GM19372 (cell line): Measurements from ENCODE around the gene TMCO6.
"Not testable (repeated sequence)": the region's sequence is repeated elsewhere in the genome, so short reads cannot be mapped to it uniquely, and the experiment has no call there.

Source experiments
- ATAC-seq: cut with Tn5 transposase; IDR thresholded peaks from one replicate; pipeline ENCODE4 v1.9.1; 2021; ENCODE audit warnings: mild to moderate bottlenecking, low read depth, moderate library complexity; ENCODE audit not compliant: unreplicated experiment

Gene TMCO6

GRCh38 chr5:140639148-140639981 is at the start of gene TMCO6:
TMCO6 (plus strand) TSS chr5:140639451; CDS start chr5:140639528, 77 bp downstream.
- ATAC-seq, result peak; percentile 94

GRCh38 chr5:140590861-140591260 is 48.4 kb upstream of the TMCO6 start:
- no peak for ATAC-seq

- ATAC-seq, result no peak
Measured at GRCh38 chr5:140591747-140592372, 47.4 kb upstream of the TMCO6 start.

- ATAC-seq, result not testable (repeated sequence)
Measured at GRCh38 chr5:140593070-140593469, 46.2 kb upstream of the TMCO6 start.

DNA sequence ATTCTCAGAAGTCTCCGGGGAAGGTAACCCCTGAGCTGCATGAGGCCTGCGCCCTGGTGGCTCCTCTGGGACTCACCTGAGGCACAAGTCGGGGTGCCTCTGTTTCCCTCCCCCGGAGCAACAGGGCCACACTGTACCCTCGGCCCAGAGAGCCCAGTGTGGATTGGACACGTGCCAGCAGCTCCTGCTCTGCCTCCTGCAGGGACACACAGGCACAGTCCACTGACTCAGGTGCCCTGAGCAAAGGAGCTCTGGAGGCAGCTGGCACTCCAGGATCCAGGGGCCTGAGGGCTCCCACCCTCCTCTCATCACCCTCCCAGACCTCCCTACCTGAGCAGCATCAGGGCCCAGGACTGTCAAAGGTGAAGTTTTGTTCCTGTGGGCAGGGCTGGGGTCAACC is 45.1 kb upstream of the TMCO6 start:
- ATAC-seq, result no peak

GRCh38 chr5:140595538-140596300 is 43.5 kb upstream of the TMCO6 start:
- ATAC-seq, result no peak

- no peak for ATAC-seq
Measured at GRCh38 chr5:140596321-140596741, 42.9 kb upstream of the TMCO6 start.

DNA sequence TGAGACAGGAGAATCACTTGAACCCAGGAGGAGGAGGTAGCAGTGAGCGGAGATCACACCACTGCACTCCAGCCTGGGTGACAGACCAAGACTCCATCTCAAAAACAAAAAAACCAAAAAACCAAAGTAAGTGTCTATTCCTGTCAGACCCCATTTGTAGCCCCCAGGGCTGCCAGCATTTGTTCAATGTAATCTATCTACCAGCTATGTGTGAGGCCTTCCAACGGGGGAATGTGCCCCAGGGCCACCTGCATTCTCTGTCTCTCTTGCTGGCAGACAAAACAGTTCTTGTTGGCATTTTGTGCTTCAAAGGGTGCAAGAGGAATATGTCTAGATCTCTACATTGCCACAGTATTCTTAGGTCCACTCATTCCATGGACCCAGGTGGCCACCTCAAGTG is 40.4 kb upstream of the TMCO6 start:
- no peak for ATAC-seq

- ATAC-seq, result no peak
Measured at GRCh38 chr5:140600096-140600495, 39.2 kb upstream of the TMCO6 start.

DNA sequence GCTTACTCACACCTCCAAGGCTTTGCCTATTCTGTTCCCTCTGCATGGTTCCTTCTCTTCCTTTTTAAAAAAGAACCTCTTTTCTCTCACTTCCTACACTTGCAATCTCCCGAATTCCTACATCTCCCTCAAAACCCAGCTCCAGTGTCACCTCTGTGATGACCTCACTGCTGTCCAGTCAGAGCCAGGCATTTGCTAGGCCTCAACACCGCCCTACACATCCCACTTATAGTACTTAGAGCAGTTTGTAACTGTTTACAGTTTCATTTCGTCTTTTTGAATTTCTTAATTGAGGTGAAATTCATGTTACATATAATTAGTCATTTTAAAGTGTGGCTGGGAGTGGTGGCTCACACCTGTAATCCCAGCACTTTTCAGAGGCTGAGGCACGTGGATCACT is 37.1 kb upstream of the TMCO6 start:
- ATAC-seq, result no peak

DNA sequence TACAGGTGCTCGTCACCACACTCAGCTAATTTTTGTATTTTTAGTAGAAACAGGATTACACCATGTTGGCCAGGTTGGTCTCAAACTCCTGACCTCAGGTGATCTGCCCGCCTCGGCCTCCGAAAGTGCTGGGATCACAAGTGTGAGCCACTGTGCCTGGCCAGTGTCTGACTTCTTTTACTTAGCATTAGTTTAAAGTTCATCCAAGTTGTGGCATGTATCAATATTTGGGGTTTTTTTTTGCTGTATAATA is 35.9 kb upstream of the TMCO6 start:
- ATAC-seq, result not testable (repeated sequence)

- no peak for ATAC-seq
Measured at GRCh38 chr5:140603734-140604133, 35.5 kb upstream of the TMCO6 start.

GRCh38 chr5:140605879-140606278 is 33.4 kb upstream of the TMCO6 start:
- ATAC-seq, result no peak

GRCh38 chr5:140607031-140607430 is 32.2 kb upstream of the TMCO6 start:
- no peak for ATAC-seq

- no peak for ATAC-seq
Measured at GRCh38 chr5:140608722-140609121, 30.5 kb upstream of the TMCO6 start.

DNA sequence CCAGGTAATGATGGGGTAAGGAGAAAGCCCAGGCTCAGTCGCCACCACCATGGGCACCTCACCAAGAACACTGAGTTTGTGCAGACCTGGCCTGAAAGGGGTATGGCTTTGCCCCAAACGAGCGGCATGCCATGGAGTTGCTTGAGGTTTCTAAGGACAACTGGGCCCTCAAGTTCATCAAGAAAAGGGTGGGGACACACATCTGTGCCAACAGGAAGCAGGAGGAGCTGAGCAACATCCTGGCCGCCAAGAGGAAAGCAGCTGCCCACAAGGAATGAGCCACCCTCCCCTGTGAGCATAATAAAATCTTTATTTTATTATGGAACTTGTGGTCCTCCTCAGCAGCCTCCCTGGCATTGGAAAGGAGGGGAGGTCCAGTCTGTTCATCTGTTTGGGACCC is 30.1 kb upstream of the TMCO6 start:
- no peak for ATAC-seq

DNA sequence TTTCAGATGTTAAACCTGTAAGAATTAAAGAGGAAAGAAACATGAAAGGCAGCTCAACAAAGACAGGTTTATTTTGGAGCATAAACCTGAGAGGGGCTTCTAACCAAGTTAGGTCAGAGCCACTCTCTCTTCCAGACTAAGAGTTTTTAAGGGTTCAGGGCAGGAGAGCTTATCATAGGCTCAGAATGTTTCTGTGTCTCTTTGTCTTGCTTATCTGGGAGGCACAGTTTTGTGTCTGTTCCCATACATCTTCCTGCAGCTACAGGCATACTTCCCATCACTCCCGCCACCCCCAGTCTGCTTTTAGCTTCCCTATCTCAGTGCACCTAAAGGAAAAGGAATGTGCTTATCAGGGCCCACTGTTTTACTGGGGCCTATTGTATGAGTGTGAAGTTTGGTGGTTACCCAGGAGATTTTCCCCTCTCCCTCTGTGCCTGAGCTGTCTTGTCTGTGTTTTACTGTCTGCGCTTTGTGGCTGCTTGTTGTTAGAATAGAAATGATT is 28.2 kb upstream of the TMCO6 start:
- no peak for ATAC-seq

DNA sequence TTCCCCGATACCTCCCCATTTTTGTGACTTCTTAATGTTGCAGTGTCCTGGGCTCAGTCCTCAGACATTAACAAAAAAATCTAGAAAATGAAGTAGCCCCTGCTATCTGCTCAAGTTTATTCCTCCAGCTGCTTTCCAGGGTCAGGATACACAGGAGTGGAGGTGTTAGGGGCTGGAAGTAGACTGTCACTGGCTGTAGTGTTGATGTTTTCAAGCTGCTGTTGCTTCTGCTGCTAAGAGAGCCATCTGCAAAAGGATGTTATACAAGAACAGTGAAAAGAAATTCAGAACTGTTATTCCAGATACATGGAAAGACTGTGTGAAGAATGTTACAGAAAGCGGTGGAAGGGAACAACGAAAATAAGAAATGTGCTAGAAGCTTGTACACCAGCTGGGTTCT is 16.9 kb upstream of the TMCO6 start:
- ATAC-seq, result no peak

DNA sequence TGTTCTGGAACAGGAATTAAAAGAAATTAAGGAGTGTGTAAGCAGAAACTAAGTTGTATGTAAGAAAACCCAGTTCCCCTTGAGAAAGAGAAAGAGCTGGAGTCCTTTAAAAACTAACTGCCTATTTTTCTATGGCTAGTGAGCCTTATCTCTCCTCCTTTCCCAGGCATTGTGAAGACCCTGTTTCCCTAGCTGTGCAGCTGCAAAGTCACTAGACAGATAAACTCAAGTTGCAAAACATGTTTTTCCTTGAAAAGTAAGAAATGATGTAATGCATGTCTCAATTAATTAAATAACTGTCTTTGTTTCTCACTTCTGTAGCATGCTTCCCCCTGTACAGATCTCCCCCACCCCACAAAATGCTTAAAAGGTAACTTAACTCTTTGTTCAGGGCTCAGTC is 16.2 kb upstream of the TMCO6 start:
- not testable (repeated sequence) for ATAC-seq

GRCh38 chr5:140624886-140625285 is 14.4 kb upstream of the TMCO6 start:
- ATAC-seq, result not testable (repeated sequence)

- no peak for ATAC-seq
Measured at GRCh38 chr5:140627972-140628371, 11.3 kb upstream of the TMCO6 start.
